Measurements from ENCODE around the gene RUNX1. TPM values are rescaled to one million over a fixed set of nuclear protein-coding genes. Genes with fewer than 3 reads are reported as not detected.

RUNX1 gene
- total and polyA plus RNA-seq, 2 donors (not counting 3 experiments of a cell fraction or from before 2014, with no cell fraction given): 4.6 to 17.9 TPM

DNA sequence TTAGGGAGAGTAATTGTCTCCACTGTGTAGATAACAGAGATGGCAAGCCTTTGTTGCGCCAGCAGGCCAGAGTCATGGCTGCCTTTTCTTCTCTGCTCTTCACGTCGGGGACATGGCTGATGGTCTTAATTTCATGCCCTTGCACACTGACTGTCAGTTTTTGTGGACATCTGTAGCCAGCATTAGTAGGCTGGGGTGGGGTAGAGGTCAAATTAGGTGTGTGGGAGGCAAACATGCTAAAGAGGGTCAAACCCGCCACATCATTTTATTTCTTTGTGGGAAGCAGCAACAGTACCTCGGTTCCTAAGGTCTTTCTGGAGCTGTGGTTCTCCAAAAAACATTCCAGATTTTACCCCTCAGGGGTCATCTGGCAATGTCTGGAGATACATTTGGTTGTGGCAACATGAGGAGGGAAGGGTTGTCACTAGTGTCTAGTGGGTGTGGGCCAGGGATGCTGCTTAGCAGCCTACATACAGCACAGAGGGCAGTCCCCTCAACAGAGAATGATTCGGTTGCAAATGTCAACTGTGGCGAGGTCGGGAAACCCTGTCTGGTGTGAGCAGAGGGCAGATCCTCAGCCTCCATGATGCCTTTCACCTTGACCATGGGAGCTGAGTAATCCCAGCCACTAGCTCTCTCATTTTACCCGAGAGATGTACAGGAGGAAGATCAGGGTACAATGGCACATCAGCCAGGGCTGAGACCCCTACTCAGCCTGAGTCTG lies 14.7 kb downstream of the RUNX1 start:
- ChIA-PET POLR2A (no interaction called here), CTCF (interaction anchor here (1.3 kb wide), 1 partner anchor 13 kb away, joined by 4 read pairs; no protein-coding TSS in a partner anchor)
- Histone ChIP-seq H3K79me2 (ENCODE audit: control insufficient read depth, insufficient read depth, low read length) (no peaks in the 10 kb centered on the region), H2AFZ (ENCODE audit: low read depth, low read length) (no peak overlapping the region), H3K4me3 (replicated peaks in 1 of 3; ENCODE audit: insufficient read depth in 1 of 3, low read depth in 1 of 3, low read length in 3 of 3) (no peak overlapping the region), H3K27me3 (ENCODE audit: control insufficient read depth in 2 of 2, insufficient read depth in 2 of 2, low read length in 2 of 2) (peaks cover 53 to 62% of the 10 kb centered on the region in 2 experiments), H3K4me2 (ENCODE audit: insufficient read depth, low read length) (no peak overlapping the region), H3K4me1 (ENCODE audit: control insufficient read depth, extremely low read depth, insufficient read depth, low read length) (no peaks in the 10 kb centered on the region), H4K20me1 (replicated peaks; ENCODE audit: control insufficient read depth, extremely low read depth, insufficient read depth, low read length) (no peaks in the 10 kb centered on the region), H3K9me3 (replicated peaks; ENCODE audit: control insufficient read depth, insufficient read depth, low read length) (no peaks in the 10 kb centered on the region), H3K27ac (ENCODE audit: insufficient read depth, low read depth, low read length) (no peak overlapping the region), H3K9me1 (replicated peaks; ENCODE audit: control insufficient read depth, extremely low read depth, insufficient read depth, low read length) (no peaks in the 10 kb centered on the region), H3K9ac (replicated peaks; ENCODE audit: extremely low read depth, insufficient read depth, low read length) (no peak overlapping the region), H3K36me3 (ENCODE audit: control insufficient read depth in 2 of 2, extremely low read depth in 1 of 2, insufficient read depth in 2 of 2, low read length in 2 of 2) (no peaks in the 10 kb centered on the region)
- dilution Hi-C loops (cut with MboI; ENCODE audit: extremely low pct_ligation_motif_present, low sequenced_read_pairs) (no loop called here), intact Hi-C loops (cut with micrococcal nuclease) (no loop called here)
- BruUV-seq (replicated peaks): no TSS peak
- TF ChIP-seq MAX (IDR thresholded peaks at IDR 0.05; ENCODE audit: insufficient read depth, insufficient read length): no peak
- no peak for TF ChIP-seq JUN (IDR thresholded peaks at IDR 0.05; ENCODE audit: borderline replicate concordance, insufficient read depth, insufficient read length, low read depth)
- no peak for TF ChIP-seq MYC (IDR thresholded peaks at IDR 0.05; ENCODE audit: low read depth, low read length)
- TF ChIP-seq EZH2 (IDR thresholded peaks at IDR 0.05; ENCODE audit: borderline replicate concordance, low read depth, low read length, severe bottlenecking): no peak
- no peak for TF ChIP-seq POLR2AphosphoS5 (IDR thresholded peaks at IDR 0.05; ENCODE audit: insufficient read depth, low read depth, low read length)
- TF ChIP-seq POLR2A (IDR thresholded peaks at IDR 0.05; ENCODE audit: low read depth, low read length): no peak
- no peak for TF ChIP-seq GATA2 (IDR thresholded peaks at IDR 0.05; ENCODE audit: insufficient read depth, insufficient read length, low read depth, low read length)
- no peak for FAIRE-seq
- no peak for DNase-seq (ENCODE audit: low read depth, low spot score)

Measured in endothelial cell of umbilical vein (primary cell).